HG03457 (cell line): ENCODE data around the gene SNTG2.
A peak's percentile ranks its signal among the peaks of the same experiment; 100 is the strongest.

ENCODE experiments used
- ATAC-seq: cut with Tn5 transposase; IDR thresholded peaks from one replicate; pipeline ENCODE4 v1.9.1; 2021; ENCODE audit warnings: moderate number of reproducible peaks; ENCODE audit not compliant: unreplicated experiment

The SNTG2 gene

GRCh38 chr2:987789-988188 is 37.1 kb downstream of the SNTG2 start:
- no peak for ATAC-seq

- ATAC-seq: no peak
Observed at GRCh38 chr2:989781-990467, 39.3 kb downstream of the SNTG2 start.

- ATAC-seq: no peak
Observed at GRCh38 chr2:990970-991369, 40.3 kb downstream of the SNTG2 start.

DNA sequence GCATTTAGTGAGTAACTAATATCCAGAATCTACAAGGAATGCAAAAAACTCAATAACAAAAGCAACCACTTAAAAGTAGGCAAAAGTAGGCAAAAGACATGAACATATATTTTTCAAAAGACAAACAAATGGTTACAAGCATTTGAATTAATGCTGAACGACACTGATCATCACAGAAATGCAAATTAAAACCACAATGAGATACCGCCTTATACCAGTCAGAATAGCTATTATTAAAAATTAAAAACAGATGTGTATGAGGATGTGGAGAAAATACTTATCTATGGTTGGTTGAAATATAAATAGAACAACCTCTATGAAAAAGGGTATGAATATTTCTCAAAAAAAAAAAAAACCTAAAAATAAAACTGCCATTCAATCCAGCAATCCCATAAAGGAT is 51.7 kb downstream of the SNTG2 start:
- ATAC-seq: no peak

GRCh38 chr2:1004398-1004797 is 53.7 kb downstream of the SNTG2 start:
- no peak for ATAC-seq

- ATAC-seq: no peak
Observed at GRCh38 chr2:1010415-1010930, 59.8 kb downstream of the SNTG2 start.

DNA sequence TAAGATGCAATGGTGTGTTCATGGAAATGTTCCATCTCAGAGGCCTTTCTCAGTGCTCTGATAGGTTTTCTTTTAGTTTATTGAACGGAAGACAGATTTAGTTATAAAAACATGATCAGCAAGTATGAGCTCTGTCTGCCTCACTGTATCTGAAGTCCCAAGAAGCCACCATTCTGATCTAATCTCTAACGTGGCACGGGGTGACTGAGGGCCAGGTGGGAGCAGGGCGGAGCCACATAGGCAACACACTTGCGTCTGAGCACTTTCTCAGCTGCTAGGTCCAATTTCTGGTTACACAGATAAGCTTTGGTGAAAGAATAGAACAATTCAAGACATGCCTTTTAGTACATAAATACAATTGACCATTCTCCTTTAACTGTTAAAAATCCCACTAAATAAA is 60.4 kb downstream of the SNTG2 start:
- ATAC-seq: no peak

- ATAC-seq: no peak
Observed at GRCh38 chr2:1011985-1012384, 61.3 kb downstream of the SNTG2 start.

- ATAC-seq: no peak
Observed at GRCh38 chr2:1014802-1015201, 64.2 kb downstream of the SNTG2 start.

DNA sequence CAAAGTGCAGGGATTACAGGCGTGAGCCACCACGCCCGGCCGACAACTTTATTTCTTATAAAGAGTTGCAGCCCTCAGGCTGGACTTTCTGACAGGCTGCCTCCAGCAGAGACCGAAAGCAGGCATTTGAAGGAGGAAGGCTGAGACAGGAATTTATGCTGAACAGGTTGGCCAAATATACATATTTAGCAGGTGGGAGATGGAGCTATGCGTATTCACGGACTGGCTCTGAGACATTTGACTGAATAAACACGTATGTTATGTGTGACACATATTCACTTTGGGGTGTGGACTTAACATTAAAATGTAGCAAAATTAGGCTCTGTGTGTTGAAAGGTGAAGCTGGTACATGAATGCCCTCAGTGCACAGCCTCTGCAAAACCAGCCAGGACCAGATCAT is 65.9 kb downstream of the SNTG2 start:
- no peak for ATAC-seq

- no peak for ATAC-seq
Observed at GRCh38 chr2:1017827-1018226, 67.2 kb downstream of the SNTG2 start.

DNA sequence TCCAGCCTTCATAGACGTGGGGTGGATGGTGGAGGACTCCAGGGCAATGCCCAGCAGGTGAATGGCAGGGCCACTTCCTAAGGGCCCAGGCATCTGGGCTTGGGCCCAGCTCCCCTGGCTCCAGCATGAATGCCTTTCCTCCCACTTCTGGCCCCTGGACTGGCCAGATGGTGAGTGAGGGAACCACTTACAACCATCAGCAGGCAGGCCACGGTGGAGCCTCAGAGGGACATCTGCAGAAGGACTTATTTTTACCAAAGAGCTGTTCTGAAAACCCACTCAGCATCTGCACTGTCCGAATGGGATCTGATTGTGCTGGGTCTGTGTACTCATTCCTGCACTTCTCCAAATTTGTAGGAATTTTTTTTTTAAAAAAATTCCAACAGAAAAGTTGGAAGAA is 69.6 kb downstream of the SNTG2 start:
- no peak for ATAC-seq

DNA sequence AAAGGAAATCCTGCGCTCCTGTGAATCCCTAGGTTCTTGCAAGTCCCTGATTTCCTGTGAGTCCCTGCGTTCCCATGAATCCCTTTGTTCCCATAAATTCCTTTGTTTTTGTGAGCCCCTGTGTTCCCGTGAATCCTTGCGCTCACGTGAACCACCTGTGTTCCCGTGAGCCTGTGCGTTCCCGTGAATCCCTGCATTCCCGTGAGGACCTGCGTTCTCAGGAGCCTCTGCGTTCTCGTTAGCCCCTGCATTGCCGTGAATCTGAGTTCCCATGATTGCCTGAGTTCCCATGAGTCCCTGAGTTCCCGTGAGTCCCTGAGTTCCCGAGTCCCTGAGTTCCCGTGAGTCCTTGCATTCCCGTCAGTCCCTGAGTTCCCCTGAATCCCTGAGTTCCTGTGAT is 71.5 kb downstream of the SNTG2 start:
- ATAC-seq: no peak

GRCh38 chr2:1024981-1025380 is 74.3 kb downstream of the SNTG2 start:
- no peak for ATAC-seq

DNA sequence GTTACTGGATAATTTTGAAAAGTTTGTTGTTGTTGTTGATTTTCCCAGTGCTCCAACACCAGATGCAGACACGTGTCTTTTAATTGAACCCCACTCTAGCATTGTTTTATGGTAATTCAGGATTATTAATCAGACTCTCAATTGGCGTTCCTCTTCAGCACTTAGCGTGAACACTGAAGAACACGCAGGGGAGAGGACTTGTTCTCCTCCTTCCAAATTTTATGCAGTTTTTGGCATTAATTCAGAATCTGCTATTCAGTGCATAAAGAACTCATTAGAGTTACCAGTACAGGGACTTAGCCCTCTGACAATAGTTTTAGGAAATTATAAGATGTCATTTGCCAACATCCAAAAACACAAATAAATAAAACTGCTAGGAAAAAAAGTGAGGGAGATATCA is 75.5 kb downstream of the SNTG2 start:
- no peak for ATAC-seq

GRCh38 chr2:1028831-1029230 is 78.2 kb downstream of the SNTG2 start:
- ATAC-seq: no peak

DNA sequence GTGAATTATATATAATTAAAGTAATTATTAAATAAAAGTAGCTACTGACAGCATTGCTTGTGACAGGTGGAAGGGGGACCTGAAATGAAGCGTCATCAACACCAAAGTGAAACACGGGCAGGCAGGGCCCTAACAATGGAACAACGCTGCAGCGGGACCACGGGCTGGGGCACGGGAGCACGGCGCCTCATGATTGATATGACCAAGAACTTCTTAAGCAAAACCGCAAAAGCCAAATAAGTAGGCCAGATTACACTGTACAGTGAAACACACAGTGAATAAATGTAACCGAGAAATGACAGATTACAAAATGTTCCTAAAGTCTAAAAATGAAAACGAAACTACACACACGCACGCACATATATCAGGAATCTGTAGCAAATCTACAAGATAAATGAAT is 81.4 kb downstream of the SNTG2 start:
- no peak for ATAC-seq

GRCh38 chr2:1033069-1033468 is 82.4 kb downstream of the SNTG2 start:
- ATAC-seq: no peak

GRCh38 chr2:1037066-1037465 is 86.4 kb downstream of the SNTG2 start:
- no peak for ATAC-seq

DNA sequence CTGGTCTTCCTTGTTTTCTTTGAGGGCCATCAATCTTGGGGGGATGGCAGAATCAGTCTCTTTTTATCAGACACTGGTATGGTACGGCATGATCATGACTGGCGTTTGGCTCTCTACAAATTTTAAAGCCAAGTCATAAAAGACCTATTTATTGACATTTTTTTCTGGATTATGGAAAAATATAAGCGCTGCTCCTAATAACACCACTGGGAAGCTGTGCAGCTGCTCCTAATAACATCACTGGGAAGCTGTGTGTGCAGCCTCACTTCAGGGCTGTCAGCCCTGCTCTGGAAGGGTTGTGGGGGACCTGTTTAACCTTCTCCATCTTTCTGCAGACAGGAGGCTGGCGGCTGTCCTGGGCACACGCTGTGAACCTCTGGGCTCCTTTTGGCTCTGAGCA is 88.9 kb downstream of the SNTG2 start:
- no peak for ATAC-seq

DNA sequence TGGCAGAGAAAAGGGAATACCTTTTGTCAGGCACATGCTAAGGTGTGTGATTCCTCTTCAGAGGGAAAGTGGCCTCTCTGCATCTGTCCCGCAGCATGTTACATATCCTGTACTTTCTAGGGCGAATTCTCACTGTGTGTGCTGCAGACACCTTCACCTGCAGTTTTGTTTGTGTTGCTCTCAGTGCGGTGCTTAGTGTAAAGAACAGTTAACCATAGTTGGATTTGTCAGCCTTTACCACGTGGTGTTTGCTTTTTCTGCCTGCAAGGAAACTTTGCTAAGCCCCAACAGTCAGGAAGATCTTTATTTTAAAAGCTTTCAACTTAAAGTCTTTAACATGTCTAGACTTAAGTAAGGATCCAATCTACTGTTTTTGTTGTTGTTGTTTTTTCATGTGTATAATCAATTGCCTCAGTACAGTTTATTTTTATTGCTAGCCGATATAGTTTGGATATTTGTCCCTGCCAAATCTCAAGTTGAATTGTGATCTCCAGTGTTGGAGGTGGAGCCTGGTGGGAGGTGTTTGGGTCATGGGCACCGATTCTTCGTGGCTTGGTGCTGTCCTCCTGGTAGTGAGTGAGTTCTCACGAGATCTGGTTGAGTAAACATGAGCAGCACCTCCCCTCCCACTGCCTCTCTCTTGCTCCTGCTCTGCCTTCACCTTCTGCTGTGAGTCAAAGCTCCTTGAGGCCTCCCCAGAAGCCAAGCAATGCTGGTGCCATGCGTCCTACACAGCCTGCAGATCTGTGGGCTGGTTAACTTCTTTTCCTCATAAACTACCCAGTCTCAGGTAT is 90.6 kb downstream of the SNTG2 start:
- no peak for ATAC-seq

DNA sequence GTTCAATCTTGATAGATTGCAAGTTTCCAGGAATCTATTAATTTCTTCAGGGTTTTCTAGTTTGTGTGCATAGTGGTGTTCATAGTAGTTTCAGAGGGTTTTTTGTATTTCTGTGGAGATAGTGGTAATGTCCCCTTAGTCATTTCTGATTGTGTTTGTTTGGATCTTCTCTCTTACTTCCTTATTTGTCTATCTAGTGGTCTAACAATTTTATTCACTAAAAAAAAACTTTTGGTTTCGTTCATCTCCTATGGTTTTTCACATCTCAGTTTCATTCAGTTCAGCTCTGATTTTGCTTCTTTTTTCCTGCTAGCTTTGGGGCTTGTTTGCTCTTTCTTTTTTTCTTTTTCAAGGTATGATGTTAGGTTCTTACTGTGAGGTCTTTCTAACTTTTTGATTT is 94.5 kb downstream of the SNTG2 start:
- ATAC-seq: peak; percentile 73
